ENCODE results near the gene PLCH1. TPM values are rescaled to one million over a fixed set of nuclear protein-coding genes. Genes with fewer than 3 reads are reported as not detected.

The PLCH1 gene
- polyA plus RNA-seq, 1 donor (not counting 4 experiments of a cell fraction or from before 2014, with no cell fraction given) = 0.05 TPM

- DNase-seq (ENCODE audit: low read depth, low spot score) (no peak), FAIRE-seq (no peak)
- dilution Hi-C loops (cut with MboI; ENCODE audit: extremely low pct_ligation_motif_present, low sequenced_read_pairs) = no loop called here
Measured at GRCh38 chr3:155500194-155500818, 244.6 kb downstream of the PLCH1 start.

GRCh38 chr3:155497930-155498647 lies 246.8 kb downstream of the PLCH1 start:
- dilution Hi-C loops (cut with MboI; ENCODE audit: extremely low pct_ligation_motif_present, low sequenced_read_pairs) = no loop called here
- DNase-seq (ENCODE audit: low read depth, low spot score) = no peak
- no peaks in the 10 kb centered on the region for H3K36me3 ChIP-seq (ENCODE audit: control insufficient read depth in 2 of 2, extremely low read depth in 1 of 2, insufficient read depth in 2 of 2, low read length in 2 of 2)

More at GRCh38 chr3:155500194-155500818, 244.6 kb downstream of the PLCH1 start:
- Histone ChIP-seq H3K9me3 (ENCODE audit: control insufficient read depth, low read depth, low read length) (no peaks in the 10 kb centered on the region), H3K4me3 (ENCODE audit: control insufficient read depth in 2 of 3, extremely low read depth in 1 of 3, insufficient read depth in 2 of 3, low read depth in 1 of 3, low read length in 3 of 3) (no peak overlapping the region), H3K79me2 (ENCODE audit: control insufficient read depth, insufficient read depth, low read length) (no peaks in the 10 kb centered on the region), H3K36me3 (ENCODE audit: control insufficient read depth in 2 of 2, extremely low read depth in 1 of 2, insufficient read depth in 2 of 2, low read length in 2 of 2) (no peaks in the 10 kb centered on the region), H2AFZ (ENCODE audit: control insufficient read depth, low read length) (no peak overlapping the region), H3K9ac (ENCODE audit: control insufficient read depth, extremely low read depth, insufficient read depth, low read length) (no peak overlapping the region), H3K4me1 (ENCODE audit: control insufficient read depth, extremely low read depth, insufficient read depth, low read length) (no peaks in the 10 kb centered on the region), H3K4me2 (ENCODE audit: control insufficient read depth, extremely low read depth, insufficient read depth, low read depth, low read length) (no peak overlapping the region), H3K9me1 (ENCODE audit: control insufficient read depth, extremely low read depth, insufficient read depth, low read length) (no peaks in the 10 kb centered on the region), H3K27ac (ENCODE audit: control insufficient read depth, insufficient read depth, low read length) (no peak overlapping the region), H3K27me3 (ENCODE audit: control insufficient read depth, extremely low read depth, insufficient read depth, low read length) (no peaks in the 10 kb centered on the region), H4K20me1 (ENCODE audit: control insufficient read depth, extremely low read depth, insufficient read depth, low read length) (no peaks in the 10 kb centered on the region)
- TF ChIP-seq CTCF (optimal IDR thresholded peaks at IDR 0.05 in 1 of 3, IDR thresholded peaks at IDR 0.05 in 1 of 3, conservative IDR thresholded peaks at IDR 0.05 in 1 of 3; ENCODE audit: extremely low read depth in 1 of 3, insufficient read depth in 2 of 3, low read length in 3 of 3) = no peak
- TF ChIP-seq EZH2 (IDR thresholded peaks at IDR 0.05; ENCODE audit: low read length) = no peak

More at GRCh38 chr3:155497930-155498647, 246.8 kb downstream of the PLCH1 start:
- Histone ChIP-seq H3K27me3 (ENCODE audit: control insufficient read depth, extremely low read depth, insufficient read depth, low read length) (no peaks in the 10 kb centered on the region), H3K79me2 (ENCODE audit: control insufficient read depth, insufficient read depth, low read length) (no peaks in the 10 kb centered on the region), H3K9ac (ENCODE audit: control insufficient read depth, extremely low read depth, insufficient read depth, low read length) (no peak overlapping the region), H3K27ac (ENCODE audit: control insufficient read depth, insufficient read depth, low read length) (no peak overlapping the region), H3K4me1 (ENCODE audit: control insufficient read depth, extremely low read depth, insufficient read depth, low read length) (no peaks in the 10 kb centered on the region), H3K9me1 (ENCODE audit: control insufficient read depth, extremely low read depth, insufficient read depth, low read length) (no peaks in the 10 kb centered on the region), H4K20me1 (ENCODE audit: control insufficient read depth, extremely low read depth, insufficient read depth, low read length) (no peaks in the 10 kb centered on the region), H3K4me2 (ENCODE audit: control insufficient read depth, extremely low read depth, insufficient read depth, low read depth, low read length) (no peak overlapping the region), H3K9me3 (ENCODE audit: control insufficient read depth, low read depth, low read length) (no peaks in the 10 kb centered on the region), H2AFZ (ENCODE audit: control insufficient read depth, low read length) (no peak overlapping the region), H3K4me3 (ENCODE audit: control insufficient read depth in 2 of 3, extremely low read depth in 1 of 3, insufficient read depth in 2 of 3, low read depth in 1 of 3, low read length in 3 of 3) (no peak overlapping the region)
- FAIRE-seq = no peak
- TF ChIP-seq EZH2 (IDR thresholded peaks at IDR 0.05; ENCODE audit: low read length) (no peak), CTCF (optimal IDR thresholded peaks at IDR 0.05 in 1 of 3, IDR thresholded peaks at IDR 0.05 in 1 of 3, conservative IDR thresholded peaks at IDR 0.05 in 1 of 3; ENCODE audit: extremely low read depth in 1 of 3, insufficient read depth in 2 of 3, low read length in 3 of 3) (no peak)
